ENCODE data around the gene CXCR5.
"Not testable (repeated sequence)": the region's sequence is repeated elsewhere in the genome, so short reads cannot be mapped to it uniquely, and the experiment has no call there.

The CXCR5 gene, protein sequence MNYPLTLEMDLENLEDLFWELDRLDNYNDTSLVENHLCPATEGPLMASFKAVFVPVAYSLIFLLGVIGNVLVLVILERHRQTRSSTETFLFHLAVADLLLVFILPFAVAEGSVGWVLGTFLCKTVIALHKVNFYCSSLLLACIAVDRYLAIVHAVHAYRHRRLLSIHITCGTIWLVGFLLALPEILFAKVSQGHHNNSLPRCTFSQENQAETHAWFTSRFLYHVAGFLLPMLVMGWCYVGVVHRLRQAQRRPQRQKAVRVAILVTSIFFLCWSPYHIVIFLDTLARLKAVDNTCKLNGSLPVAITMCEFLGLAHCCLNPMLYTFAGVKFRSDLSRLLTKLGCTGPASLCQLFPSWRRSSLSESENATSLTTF

GRCh38 chr11:118883368-118884071 lies at the start of gene CXCR5:
Gene CXCR5 (plus strand): TSS chr11:118883892. CDS start chr11:118883942, 50 bp downstream.
- DNase-seq = no peak

- DNase-seq = no peak
Measured at GRCh38 chr11:118834427-118835028, 49.2 kb upstream of the CXCR5 start.

GRCh38 chr11:118837868-118838267 lies 45.8 kb upstream of the CXCR5 start:
- DNase-seq = no peak

DNA sequence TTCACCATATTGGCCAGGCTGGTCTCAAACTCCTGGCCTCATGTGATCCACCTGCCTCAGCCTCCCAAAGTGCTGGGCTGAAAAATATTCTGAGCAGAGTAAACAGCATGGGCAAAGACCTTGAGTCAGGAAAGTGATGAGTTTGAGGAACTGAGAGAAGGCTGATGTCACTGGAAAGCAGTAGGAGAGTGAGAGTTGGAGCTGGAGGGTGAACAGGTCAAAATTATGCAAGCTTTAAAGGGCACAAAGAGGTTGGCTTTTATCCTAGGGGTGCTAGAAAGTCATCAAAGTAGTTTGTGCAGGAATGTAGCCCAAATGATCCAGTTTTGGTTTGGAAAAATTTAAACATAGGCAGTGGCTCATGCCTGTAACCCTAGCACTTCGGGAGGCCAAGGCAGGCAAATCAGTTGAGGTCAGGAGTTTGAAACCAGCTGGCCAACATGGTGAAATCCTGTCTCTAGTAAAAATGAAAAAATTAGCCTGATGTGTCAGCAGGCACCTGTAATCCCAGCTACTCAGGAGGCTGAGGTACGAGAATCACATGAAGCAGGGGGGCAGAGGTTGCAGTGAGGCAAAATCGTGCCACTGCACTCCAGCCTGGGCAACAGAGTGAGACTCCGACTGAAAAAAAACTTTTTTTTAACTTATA lies 44.7 kb upstream of the CXCR5 start:
- no peak for DNase-seq

- DNase-seq = no peak
Measured at GRCh38 chr11:118841469-118842242, 42.0 kb upstream of the CXCR5 start.

DNA sequence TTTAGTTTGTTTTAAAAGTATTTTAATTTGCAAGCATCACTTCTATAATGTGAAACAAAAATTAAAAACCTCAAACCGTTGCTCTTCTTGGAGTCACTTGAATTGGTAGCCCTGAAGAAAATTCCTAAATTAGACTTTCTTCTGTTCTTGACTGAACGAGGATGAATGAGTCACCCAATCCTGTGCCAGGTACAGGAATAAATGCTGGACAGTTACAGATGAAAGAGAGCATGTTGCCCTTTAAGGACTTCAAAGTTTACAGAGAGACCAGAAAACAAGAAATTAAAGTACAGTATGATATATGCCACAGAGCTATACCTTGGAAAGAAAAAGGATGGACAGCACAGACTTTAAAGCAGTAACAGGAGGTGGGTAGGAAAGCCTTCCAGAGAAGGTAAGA lies 41.3 kb upstream of the CXCR5 start:
- no peak for DNase-seq

- not testable (repeated sequence) for DNase-seq
Measured at GRCh38 chr11:118842843-118843242, 40.8 kb upstream of the CXCR5 start.

DNA sequence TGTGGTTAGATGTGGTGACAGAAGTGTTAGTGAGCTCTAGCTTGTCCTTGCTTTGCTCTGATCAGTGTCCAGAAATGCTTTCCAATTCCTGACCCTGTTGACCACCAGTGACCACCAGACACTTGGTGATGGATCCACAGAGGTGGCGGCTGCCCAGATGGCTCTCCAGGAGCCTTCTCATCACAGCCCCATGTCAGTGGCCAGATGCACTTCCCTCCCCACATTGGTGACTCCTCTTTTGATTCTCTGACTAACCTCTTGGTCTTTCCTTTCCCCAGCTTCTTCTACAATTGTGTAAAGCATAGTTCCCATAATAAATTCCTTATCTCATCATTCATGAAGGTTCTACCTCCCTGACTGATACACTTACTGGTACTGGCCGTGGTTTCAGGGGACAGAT lies 40.1 kb upstream of the CXCR5 start:
- DNase-seq = no peak

DNA sequence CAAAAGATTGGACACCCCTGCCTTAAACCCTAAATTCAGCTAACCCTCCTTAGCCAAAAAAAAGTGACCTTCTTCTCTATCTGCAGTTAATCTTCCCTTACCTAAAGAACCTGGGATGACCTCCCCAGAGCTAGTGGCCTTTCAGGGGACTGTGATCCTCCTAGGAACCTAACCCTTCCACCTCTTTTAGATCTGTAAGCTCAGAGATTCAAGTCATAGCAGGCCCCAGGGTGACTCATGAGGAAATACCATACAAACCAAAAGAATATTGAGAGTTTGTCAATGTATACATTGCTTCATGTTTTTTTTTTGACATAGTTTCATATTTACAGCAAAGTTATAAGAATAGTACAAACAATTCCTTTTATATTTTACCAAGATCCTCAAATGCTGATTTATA lies 38.3 kb upstream of the CXCR5 start:
- DNase-seq = no peak

- DNase-seq = no peak
Measured at GRCh38 chr11:118846181-118846935, 37.3 kb upstream of the CXCR5 start.

- DNase-seq = no peak
Measured at GRCh38 chr11:118849825-118850224, 33.9 kb upstream of the CXCR5 start.

GRCh38 chr11:118851970-118852369 lies 31.7 kb upstream of the CXCR5 start:
- no peak for DNase-seq

DNA sequence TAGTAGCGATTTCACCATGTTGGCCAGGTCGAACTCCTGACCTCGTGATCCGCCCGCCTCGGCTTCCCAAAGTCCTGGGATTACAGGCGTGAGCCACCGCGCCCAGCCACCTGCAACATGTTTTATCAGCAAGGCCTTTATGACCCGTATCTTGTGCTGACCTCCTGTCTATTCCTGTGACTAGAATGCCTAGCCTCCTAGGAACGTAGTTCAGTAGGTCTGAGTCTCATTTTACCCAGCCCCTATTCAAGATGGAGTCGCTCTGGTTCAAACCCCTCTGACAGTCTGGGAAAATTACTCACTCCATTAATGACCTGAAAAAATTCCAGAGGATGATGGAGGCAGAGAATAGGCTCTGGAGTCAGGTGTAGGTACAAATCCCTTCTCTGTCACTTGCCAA lies 30.0 kb upstream of the CXCR5 start:
- DNase-seq = no peak

DNA sequence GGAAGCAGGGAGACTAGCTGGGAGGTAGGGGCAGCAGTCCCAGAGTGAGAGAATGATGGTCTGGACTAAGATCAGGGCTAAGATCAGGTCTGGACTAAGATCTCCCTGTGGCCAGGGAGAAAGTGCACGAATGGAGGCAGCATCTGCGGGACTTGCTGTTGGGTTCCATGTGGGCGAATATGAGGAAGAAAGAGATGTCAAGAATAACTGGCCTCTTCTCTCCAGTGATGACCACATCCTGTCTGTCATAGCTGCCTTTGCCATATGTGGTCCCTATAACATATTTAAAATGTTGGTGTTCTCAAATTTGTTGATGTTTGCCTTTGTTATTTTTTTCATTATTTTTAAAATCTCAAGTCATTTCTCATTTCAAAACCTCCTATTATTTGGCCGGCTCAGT lies 27.4 kb upstream of the CXCR5 start:
- no peak for DNase-seq

DNA sequence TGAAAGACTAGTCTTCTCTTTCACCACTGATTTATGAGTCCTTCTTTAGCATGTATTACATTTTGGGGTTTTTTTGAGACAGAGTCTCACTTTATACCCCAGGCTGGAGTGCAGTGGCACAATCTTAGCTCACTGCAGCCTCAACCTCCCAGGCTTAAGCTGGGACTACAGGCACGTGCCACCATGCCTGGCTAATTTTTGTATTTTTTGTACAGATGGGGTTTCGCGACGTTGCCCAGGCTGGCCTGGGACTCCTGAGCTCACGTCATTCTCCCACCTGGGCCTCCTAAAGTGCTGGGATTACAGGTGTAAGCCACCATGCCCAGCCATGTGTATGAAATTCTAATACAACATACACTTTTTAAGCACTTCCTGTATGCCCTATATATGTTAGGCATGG lies 26.3 kb upstream of the CXCR5 start:
- DNase-seq = no peak

GRCh38 chr11:118859973-118860372 lies 23.7 kb upstream of the CXCR5 start:
- no peak for DNase-seq

DNA sequence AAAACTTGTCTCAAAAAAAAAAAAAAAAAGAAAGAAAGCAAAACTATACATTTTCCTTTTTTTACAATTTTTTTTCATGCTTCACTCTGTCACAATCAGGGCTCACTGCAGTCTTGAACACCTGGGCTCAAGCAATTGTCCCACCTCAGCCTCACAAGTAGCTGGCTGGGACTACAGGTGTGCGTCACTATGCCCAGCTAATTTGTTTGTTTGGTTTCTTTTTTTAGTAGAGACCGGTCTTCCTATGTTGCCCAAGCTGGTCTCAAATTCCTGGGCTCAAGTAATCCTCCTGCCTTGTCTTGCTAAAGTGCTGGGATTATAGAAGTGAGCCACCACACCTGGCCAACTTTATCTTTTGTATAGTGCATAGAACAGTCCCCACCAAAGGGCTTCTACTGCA lies 15.0 kb upstream of the CXCR5 start:
- no peak for DNase-seq

DNA sequence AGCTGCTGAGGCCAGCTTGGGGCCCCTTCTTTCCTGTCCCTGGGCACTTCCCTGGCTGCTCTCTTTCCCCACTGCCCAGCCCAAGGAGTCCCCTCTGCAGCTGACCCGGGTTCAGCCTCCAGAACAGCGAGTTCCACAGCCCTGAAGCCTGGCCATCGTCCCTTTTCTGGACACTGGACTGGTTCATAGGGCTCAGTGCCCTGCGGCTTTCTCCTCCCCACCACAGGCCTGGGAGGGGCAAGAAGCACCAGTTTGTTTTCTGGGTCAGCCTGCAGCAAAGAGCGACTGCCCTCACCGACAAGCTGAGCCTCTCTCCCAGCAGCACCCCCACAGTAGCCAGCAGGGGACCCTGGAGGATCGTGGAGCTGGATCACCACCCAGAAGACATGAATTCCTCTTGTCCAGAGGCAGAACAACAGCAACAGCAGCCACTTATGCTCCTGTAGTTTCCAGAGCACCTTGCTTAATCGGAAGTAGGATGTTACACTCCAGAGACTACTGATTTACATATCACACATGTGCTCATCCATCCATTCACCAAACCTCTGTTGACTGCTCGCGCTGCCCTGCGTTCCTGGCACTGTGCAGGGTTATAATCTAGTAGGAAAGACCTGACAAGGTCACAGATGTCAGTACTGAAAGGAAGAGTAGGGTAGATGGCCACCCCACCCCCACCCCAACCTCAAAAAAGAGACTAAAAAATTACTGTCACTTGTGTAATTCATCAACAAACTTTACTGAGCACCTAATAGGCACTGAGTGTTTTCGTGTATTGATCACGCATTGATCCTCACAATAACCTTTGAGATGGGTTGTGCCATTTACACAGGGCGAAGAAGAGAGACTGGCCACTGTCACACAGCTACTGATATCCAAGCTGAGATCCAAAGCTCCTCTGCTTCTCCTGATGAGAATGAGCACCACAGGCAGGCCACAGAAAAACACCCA lies 13.0 kb upstream of the CXCR5 start:
- no peak for DNase-seq

- DNase-seq = no peak
Measured at GRCh38 chr11:118872403-118872821, 11.3 kb upstream of the CXCR5 start.

DNA sequence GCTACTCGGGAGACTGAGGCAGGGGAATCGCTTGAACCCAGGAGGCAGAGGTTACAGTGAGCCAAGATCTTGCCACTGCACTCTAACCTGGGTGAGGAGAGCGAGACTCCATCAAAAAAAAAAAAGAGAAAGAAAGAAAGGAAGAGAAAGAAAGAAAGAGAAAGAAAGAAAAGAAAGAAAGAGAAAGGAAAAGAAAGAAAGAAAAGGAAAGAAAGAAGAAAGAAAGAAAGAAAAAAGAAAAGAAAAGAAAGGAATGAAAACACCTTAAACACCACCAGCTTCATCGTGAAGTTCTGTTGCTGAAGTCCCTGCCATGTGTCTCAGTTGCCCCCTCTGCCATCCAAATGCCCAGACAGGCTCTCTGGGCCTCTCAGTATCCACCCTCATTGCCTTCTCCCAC lies 9.9 kb upstream of the CXCR5 start:
- DNase-seq = no peak

GRCh38 chr11:118876286-118876685 lies 7.4 kb upstream of the CXCR5 start:
- DNase-seq = no peak
